GM18505 (cell line): ENCODE data around the gene KLHL1.
A peak's percentile ranks its signal among the peaks of the same experiment; 100 is the strongest.

Source experiments
- ATAC-seq: cut with Tn5 transposase; IDR thresholded peaks from one replicate; pipeline ENCODE4 v1.9.1; 2021; ENCODE audit not compliant: unreplicated experiment
- POLR2A ChIP-seq: IDR thresholded peaks from 4 replicates; pipeline ENCODE4 v1.6.1; 2011; ENCODE audit warnings: borderline replicate concordance; ENCODE audit not compliant: insufficient read depth, insufficient read length; ENCODE audit errors: extremely low read depth

KLHL1 gene

DNA sequence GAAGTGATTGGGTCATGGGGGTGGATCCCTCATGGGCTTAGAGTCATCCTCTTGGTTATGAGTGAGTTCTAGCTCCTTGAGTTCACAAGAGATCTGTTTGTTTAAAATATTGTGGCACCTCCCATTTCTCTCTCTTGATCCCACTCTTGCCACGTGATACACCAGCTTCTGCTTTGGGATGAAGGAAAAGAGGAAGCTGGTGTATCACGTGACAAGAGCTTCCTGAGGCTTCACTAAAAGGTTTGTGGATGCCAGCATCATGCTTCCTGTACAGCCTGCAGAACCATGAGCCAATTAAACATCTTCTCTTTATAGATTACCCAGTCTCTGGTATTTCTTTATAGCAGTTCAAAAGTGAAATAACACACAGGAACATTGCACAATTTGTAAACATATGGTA is 353.2 kb downstream of the KLHL1 start:
- no peak for TF ChIP-seq POLR2A
- no peak for ATAC-seq

- TF ChIP-seq POLR2A = no peak
- no peak for ATAC-seq
These were observed 357.0 kb downstream of the KLHL1 start for GRCh38 chr13:69751259-69751658.

DNA sequence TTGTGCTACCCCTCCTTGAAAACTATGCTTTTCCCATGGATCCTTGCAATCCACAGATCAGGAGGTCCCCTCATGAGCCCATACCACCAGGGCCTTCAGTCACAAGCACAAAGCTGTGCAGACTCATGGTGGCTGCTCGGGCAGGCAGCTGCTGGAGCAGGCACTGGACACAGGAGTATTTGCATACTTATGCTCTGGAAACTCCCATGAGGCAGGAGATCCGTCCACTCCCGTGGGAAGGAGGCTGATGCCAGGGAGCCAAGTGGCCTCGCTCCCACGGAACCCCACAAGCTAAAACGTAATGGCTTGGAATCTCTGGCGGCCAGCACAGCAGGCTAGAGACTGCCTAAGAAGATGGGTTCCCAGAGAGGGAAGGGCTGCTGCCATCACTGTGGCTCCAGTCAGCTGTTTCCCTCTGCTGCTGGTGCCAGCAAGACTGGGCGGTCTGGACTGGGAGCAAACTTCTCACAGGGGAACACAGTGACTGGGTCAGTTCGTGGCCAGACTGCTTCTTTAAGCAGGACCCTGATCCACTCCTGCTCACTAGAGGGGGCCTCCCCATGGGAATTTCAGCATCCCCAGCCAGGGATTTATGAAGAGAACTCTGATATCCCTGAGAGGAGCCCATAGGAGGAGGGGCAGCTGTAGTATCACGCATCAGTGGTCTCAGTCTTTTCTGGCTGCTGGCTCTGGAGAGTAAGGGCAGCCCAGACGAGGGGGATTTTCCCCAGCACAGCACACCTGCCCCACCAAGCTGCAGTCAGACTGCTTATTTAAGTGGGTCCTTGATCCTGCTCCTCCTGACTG is 370.9 kb downstream of the KLHL1 start:
- TF ChIP-seq POLR2A = no peak
- no peak for ATAC-seq

- TF ChIP-seq POLR2A = no peak
- no peak for ATAC-seq
These were observed 386.6 kb downstream of the KLHL1 start for GRCh38 chr13:69721631-69722030.

GRCh38 chr13:69720278-69720983 is 387.8 kb downstream of the KLHL1 start:
- no peak for ATAC-seq
- no peak for TF ChIP-seq POLR2A

- ATAC-seq = no peak
- no peak for TF ChIP-seq POLR2A
These were observed 401.4 kb downstream of the KLHL1 start for GRCh38 chr13:69706807-69707206.

DNA sequence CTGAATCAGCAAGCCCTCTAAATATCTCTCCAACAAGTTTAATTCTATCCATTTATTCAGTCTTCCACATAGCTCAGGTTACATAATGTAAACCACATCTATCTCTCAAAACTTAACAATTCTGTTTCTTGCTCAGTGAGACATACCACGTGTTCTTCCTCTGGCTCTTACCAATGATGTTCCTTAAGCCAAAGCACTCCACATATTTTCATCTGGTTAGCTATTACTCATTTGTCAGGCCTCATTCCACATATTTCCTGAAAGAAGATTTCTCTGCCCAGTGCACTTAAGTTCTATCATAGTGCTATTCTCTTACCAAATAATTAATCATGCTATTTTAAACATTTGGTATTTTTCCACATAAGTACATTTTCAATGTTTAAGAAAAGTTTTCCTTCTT is 403.9 kb downstream of the KLHL1 start:
- no peak for ATAC-seq
- no peak for TF ChIP-seq POLR2A

DNA sequence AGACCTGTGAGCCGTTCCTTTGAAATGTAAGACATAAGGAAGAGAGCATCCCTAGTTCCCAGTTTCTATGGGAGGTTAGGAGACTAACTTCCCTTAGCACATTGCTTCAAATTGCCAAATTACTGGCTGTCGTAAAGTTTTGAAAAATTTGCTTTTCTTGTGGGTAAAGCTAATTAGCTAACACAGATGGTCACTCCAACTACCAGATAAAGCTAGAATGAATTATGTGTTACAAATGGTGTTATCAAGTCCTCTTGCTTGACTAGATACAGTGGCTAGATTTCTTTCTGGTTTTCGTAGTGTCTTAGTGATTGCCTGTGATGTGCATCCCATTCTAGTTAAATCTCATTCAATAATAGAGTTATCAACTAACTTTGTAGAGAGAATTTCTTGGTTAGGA is 417.3 kb downstream of the KLHL1 start:
- no peak for ATAC-seq
- no peak for TF ChIP-seq POLR2A

DNA sequence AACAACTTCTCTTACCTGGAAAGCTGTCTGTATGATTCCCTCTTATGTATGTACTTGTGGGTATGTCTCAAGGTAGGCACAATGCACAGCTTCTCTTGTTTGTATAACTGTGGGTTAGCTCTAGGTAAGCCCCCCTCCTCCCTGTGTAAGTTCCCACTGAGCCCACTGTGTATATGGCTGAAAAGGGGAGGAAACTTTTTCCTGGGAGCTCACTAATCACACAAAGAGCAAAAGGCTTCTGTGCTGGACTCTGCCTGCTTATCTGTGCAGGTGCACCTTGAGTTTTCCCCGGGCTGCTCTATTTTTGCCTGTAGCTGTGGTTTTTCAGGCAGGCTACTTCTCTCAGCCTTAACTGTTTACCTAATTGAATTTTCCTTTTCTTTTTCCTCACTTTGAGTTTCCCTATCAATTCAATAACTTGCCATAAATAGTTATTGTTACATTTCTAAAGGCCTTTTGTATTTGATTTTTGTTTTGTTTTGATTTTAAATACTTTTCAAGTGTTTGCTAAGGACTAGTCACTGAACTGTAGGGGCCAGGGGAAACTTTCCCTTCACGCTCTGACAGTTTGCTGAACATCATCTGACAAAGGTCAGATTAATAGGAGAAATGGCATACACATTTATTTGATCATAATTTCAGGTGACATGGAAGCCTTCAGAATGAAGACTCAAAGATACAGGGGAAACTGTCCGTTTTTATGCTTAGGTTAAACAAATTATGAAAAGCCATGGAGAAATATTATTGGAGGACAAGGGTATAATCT is 424.1 kb downstream of the KLHL1 start:
- peak; percentile 62 for ATAC-seq
- no peak for TF ChIP-seq POLR2A

- ATAC-seq = no peak
- TF ChIP-seq POLR2A = no peak
These were observed 426.5 kb downstream of the KLHL1 start for GRCh38 chr13:69681722-69682121.

DNA sequence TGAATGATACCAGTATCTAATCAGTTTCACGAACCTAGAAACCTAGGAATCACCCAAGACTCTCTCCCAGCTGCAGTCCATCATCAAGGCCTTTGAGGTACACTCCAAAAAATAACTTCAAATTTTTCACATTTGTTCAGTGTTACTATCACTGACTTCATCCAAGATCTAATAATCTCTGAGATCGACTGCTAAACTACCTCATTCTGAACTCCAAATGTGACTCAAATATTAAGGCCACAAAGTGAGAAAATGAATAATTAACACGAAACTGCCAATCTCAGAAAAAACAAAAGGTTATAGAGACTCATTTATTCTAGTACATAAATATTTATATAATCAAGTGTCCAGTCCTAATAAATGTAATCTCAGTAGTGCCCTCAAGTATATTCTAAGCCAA is 430.9 kb downstream of the KLHL1 start:
- no peak for ATAC-seq
- no peak for TF ChIP-seq POLR2A

DNA sequence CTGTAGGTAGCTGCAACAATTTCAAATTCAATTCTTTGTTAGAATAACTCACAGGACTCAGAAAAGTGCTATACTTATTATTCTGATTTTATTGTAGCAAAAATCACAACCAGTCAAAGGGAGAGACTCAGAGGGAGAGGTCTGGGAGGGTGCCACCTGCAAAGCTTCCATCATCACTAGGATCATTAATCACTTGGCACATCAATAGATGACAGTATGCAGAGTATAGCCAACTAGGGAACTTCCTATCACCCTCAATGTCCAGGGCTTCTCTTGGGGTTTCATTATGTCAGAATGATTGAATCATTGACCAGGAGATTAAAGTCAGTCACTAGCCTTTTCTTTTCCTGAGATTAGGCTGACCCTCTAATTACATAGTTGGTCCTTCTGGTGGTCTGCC is 432.0 kb downstream of the KLHL1 start:
- no peak for ATAC-seq
- TF ChIP-seq POLR2A = no peak

- ATAC-seq = no peak
- TF ChIP-seq POLR2A = no peak
These were observed 448.1 kb downstream of the KLHL1 start for GRCh38 chr13:69660155-69660554.
